Effector memory CD4-positive, alpha-beta T cell (primary cell): Measurements from ENCODE around the gene B3GLCT.

Experiments used
- DNase-seq, 3 donors: peaks; one replicate each; pipeline ENCODE4 v3.0.0-alpha.2; 2020
- H3K27ac ChIP-seq: 2 replicates; pipeline ENCODE4 v1.7.0; 2013; ENCODE audit warnings: mild to moderate bottlenecking, low read length, moderate library complexity; ENCODE audit not compliant: insufficient read depth, poor library complexity, severe bottlenecking
- H3K27me3 ChIP-seq: replicated peaks from 2 replicates; pipeline ENCODE4 v1.7.0; 2013; ENCODE audit warnings: mild to moderate bottlenecking, low read length; ENCODE audit not compliant: insufficient read depth, control insufficient read depth, poor library complexity, severe bottlenecking
- H3K36me3 ChIP-seq: 2 replicates; pipeline ENCODE4 v1.7.0; 2013; ENCODE audit warnings: mild to moderate bottlenecking, low read length, moderate library complexity; ENCODE audit not compliant: control insufficient read depth, insufficient read depth
- H3K4me1 ChIP-seq: 2 replicates; pipeline ENCODE4 v1.7.0; 2013; ENCODE audit warnings: low read length, mild to moderate bottlenecking; ENCODE audit not compliant: control insufficient read depth, insufficient read depth, poor library complexity, severe bottlenecking
- H3K4me3 ChIP-seq: 2 replicates; pipeline ENCODE4 v1.7.0; 2013; ENCODE audit warnings: low read length, low read depth, mild to moderate bottlenecking; ENCODE audit not compliant: insufficient read depth, poor library complexity, severe bottlenecking
- H3K9me3 ChIP-seq: 2 replicates; pipeline ENCODE4 v1.7.0; 2013; ENCODE audit warnings: mild to moderate bottlenecking, low read length, moderate library complexity; ENCODE audit not compliant: control insufficient read depth

The B3GLCT gene

DNA sequence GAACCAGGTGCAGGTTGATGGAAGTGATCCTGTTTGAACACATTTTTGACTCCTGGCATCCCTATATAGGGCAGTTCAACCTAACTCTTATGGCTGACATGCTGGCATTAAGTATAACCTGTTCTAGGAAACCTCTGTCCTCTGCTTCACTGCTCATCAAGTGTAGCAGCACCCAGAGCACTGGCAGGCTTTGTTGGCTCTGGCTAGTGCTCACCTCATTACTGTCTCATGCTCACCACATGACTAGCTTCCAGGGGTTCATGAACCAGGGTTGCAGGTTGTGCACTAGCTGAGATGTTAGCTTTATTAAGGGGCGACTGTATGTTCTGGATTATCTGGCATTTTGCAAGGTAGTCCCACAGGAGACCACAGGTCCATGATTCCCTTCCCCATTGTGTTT is 63.6 kb downstream of the B3GLCT start:
- no peaks in the 10 kb centered on the region for H3K36me3 ChIP-seq
- no peaks in the 10 kb centered on the region for H3K4me1 ChIP-seq
- H3K4me3 ChIP-seq: no peak overlapping the region
- DNase-seq: no peak
- H3K27me3 ChIP-seq: no peaks in the 10 kb centered on the region
- H3K27ac ChIP-seq: no peak overlapping the region
- H3K9me3 ChIP-seq: no peaks in the 10 kb centered on the region

DNA sequence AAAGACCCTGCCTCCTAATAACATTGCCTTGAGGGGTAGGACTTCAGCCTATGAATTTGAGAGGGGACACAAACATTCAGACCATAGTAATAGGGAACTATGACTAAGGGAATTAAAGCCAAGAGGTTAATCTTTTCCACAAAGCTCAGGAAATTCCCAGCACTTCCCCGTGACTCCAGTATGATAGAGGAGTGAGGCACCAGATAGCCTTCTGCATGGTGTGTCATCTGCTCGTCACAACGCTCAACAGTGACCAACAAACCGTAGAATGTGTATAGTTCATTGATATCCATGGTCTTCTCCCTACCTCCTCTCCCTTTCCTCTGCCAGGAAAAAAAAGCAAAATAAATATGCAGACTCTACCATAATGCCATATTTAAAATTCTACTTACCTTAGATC is 64.4 kb downstream of the B3GLCT start:
- H3K36me3 ChIP-seq: no peaks in the 10 kb centered on the region
- no peaks in the 10 kb centered on the region for H3K27me3 ChIP-seq
- no peak for DNase-seq
- no peak overlapping the region for H3K27ac ChIP-seq
- no peaks in the 10 kb centered on the region for H3K4me1 ChIP-seq
- H3K9me3 ChIP-seq: no peaks in the 10 kb centered on the region
- H3K4me3 ChIP-seq: no peak overlapping the region

DNA sequence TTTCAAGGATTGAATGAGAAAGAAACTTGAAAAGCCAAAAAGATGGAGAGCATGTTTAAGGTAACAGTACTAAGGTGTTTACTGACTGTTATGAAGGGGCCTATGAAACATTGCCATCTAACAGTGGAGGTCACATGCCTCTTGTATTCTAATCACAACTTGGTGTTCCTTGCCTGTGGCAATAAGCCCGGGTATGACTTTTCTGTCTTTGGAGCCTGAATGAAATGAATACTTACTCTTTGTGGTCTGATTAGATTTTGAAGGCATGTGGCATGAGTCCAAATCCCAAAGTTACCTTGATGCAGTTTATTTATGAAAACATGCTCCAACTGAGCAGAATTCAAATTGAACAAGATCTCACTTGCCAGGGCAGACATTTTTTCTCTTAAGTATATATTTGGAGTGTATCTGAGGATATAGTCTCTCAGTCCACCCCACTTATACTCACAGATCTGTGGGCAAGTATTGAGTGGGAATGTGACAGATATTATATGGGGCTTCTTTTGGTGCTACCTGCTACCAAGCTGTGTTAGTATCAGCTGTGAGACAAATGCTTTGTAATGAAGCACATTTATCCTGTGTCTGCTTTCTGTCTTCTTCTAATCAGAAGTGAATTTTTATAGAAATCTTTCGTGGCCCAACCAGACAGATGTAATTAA is 67.5 kb downstream of the B3GLCT start:
- Histone ChIP-seq H3K4me1 (no peaks in the 10 kb centered on the region), H3K4me3 (no peak overlapping the region), H3K27ac (no peak overlapping the region), H3K36me3 (peaks cover 5% of the 10 kb centered on the region), H3K27me3 (no peaks in the 10 kb centered on the region), H3K9me3 (no peaks in the 10 kb centered on the region)
- DNase-seq: no peak

DNA sequence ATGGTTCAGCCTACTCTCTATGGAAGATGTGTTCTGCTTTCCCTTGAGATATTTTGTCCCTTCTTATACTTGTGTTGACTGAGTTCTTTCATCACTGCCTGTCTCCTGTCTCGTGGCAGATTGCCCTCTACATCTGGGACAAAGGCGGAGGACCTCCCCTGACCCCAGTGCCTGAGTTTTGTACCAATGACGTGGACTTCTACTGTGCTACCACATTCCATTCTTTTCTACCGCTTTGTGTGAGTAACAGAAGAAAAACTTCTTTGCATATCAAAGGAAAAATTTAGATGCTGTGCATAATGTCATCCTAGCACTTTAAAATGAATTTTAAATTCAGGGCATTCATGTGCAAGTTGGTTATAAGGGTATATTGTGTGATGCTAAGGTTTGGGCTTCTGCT is 74.6 kb downstream of the B3GLCT start:
- no peak for DNase-seq
- no peak overlapping the region for H3K27ac ChIP-seq
- H3K4me3 ChIP-seq: no peak overlapping the region
- H3K4me1 ChIP-seq: no peaks in the 10 kb centered on the region
- no peaks in the 10 kb centered on the region for H3K27me3 ChIP-seq
- peaks cover 21% of the 10 kb centered on the region for H3K36me3 ChIP-seq
- H3K9me3 ChIP-seq: no peaks in the 10 kb centered on the region

DNA sequence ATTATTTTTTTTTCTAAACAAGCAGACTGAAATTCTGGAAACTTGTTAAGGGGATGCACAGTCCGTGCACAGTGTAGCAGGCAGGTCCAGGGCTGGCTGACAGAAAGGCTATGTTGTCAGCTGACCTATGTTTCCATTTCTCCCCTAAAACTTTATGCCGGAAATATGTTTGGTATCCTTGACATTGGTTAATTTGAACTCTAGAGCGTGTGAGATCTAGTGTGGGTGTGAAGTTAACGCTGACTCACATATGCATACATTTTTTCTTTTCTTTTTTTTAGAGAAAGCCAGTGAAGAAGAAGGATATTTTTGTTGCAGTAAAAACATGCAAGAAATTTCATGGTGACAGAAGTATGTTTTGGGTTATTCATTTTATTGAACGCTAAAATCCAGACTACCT is 76.6 kb downstream of the B3GLCT start:
- H3K27ac ChIP-seq: no peak overlapping the region
- no peaks in the 10 kb centered on the region for H3K27me3 ChIP-seq
- H3K36me3 ChIP-seq: peaks cover 16% of the 10 kb centered on the region
- no peak overlapping the region for H3K4me3 ChIP-seq
- no peaks in the 10 kb centered on the region for H3K4me1 ChIP-seq
- H3K9me3 ChIP-seq: no peaks in the 10 kb centered on the region
- no peak for DNase-seq

DNA sequence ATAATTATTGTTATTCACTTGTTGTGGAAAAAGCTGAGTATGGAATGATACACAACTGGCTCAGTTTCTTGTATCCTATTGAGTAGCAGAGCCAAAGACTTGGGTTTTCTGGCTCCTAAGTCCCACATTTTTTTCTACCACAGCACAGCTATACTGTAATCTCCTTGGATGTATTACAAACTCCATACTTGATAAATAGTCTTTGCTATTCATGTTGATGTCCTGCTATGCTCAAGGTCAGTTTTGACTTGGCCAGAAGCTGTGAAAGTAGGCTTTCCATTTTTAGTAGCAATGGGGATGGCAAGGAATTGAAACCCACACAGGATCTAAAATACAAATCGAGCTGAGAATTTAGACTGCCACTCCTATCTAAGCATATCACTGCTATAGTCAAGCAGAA is 79.1 kb downstream of the B3GLCT start:
- Histone ChIP-seq H3K4me3 (no peak overlapping the region), H3K9me3 (no peaks in the 10 kb centered on the region), H3K27ac (no peak overlapping the region), H3K36me3 (peaks cover 16% of the 10 kb centered on the region), H3K27me3 (no peaks in the 10 kb centered on the region), H3K4me1 (no peaks in the 10 kb centered on the region)
- DNase-seq: no peak

DNA sequence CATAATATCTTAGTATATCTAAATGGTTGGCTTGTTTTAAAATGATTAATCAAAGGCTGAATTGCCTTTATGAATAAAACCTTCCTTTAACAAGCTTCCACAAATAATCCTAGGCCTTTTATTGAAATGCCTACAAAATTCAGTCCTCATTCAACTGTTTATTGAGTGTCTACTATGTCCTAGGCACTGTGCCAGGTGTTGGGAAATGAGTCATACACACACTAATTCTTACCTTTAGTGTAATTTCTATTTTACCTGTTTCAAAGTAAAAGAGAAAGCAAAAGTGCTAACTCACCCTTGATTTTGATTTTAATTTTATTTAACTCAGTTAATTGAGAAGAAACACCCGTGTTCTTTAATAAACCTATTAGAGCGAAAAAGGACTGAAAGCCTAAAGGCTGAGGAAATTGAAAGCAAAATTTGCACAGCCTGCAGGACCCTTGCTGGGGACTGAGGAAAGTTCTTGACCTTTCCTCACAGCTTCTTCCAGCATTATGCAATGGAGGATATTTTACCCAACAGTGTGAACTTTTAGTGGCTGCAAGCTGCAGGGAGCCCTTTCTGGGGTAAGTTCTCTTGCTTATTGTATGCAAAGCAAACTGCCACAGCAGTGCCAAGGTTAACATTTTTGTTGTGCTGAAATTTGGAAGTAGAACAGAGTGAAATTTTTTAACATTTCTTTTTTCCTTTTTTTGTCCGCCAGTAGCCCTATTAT is 83.1 kb downstream of the B3GLCT start:
- peaks cover 12% of the 10 kb centered on the region for H3K36me3 ChIP-seq
- H3K4me3 ChIP-seq: no peak overlapping the region
- no peaks in the 10 kb centered on the region for H3K9me3 ChIP-seq
- no peak overlapping the region for H3K27ac ChIP-seq
- H3K4me1 ChIP-seq: no peaks in the 10 kb centered on the region
- no peak for DNase-seq
- H3K27me3 ChIP-seq: no peaks in the 10 kb centered on the region

DNA sequence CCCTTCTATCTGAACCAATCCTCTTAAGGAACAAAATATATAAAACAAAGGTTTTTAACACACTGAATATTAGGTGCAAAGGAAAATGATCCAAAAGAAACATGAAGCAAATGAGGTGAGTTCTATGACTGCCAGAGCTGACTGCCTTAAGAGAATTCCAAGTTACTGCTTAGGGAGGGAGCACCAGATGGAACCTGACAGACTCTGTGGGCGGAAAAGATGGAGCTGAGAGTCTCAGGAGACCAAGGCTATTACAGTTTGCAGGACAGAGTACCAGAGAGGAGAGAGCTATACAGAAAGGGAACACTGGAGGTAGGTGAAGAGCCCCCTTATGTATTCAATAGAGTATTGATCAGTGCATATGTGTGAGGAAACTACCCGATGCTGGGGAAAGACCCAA is 87.2 kb downstream of the B3GLCT start:
- H3K27ac ChIP-seq: no peak overlapping the region
- no peak for DNase-seq
- H3K36me3 ChIP-seq: peaks cover 12% of the 10 kb centered on the region

DNA sequence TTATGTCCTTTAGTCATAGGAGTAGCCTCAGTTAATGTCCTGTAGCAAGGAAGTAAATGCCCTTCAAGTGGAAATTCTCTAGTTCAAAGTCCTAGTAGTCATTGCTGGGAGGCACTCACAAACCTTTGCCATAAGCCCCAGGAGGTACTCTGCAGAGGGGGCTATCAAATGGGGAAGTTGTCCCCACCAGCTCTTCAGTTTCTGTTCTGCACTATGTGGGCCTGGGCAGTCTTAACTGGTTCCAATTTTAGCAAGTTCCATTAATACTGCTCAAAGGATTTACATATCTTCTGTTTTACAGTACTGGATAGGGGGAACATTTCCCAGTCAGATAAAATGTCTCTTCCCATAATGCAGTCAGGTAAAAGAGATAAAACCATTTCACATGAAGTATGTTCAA is 101.3 kb downstream of the B3GLCT start:
- H3K9me3 ChIP-seq: no peaks in the 10 kb centered on the region
- DNase-seq: no peak
- no peak overlapping the region for H3K27ac ChIP-seq
- H3K4me1 ChIP-seq: no peaks in the 10 kb centered on the region
- no peaks in the 10 kb centered on the region for H3K36me3 ChIP-seq
- no peak overlapping the region for H3K4me3 ChIP-seq
- no peaks in the 10 kb centered on the region for H3K27me3 ChIP-seq

More for the DNA sequence above, 87.2 kb downstream of the B3GLCT start:
- H3K27me3 ChIP-seq: no peaks in the 10 kb centered on the region
- no peak overlapping the region for H3K4me3 ChIP-seq
- H3K9me3 ChIP-seq: peaks cover 3% of the 10 kb centered on the region
- H3K4me1 ChIP-seq: no peaks in the 10 kb centered on the region

DNA sequence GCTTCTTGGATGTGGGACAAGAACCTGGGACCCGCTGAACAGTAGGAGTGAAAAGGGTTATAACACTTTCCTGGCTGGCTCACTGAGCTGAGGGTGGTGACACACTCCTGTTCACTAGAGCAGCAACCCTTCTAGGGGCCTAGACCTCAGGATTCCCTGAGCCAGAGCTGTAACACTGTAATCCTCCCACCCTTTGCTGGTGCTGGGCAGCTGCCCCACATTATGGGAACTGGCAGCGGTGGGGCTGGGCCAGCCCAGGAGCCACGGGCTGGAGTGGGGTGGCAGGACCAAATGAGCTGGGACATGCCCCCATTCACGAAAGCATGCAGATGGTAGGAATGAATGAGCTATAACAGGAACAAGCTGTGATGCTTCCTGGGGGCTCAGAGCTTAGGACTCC is 110.6 kb downstream of the B3GLCT start:
- DNase-seq: no peak
- H3K9me3 ChIP-seq: peaks cover 4% of the 10 kb centered on the region
- H3K36me3 ChIP-seq: no peaks in the 10 kb centered on the region
- no peaks in the 10 kb centered on the region for H3K4me1 ChIP-seq
- H3K4me3 ChIP-seq: no peak overlapping the region
- H3K27me3 ChIP-seq: no peaks in the 10 kb centered on the region
- H3K27ac ChIP-seq: no peak overlapping the region
